Erythroblast (primary cell): ENCODE data around the gene SLFN5.

Experiments used
- GATA1 ChIP-seq: IDR thresholded peaks from 2 replicates; pipeline ENCODE4 v1.6.1; 2011; ENCODE audit warnings: low read depth, mild to moderate bottlenecking, control low read depth, low read length, moderate library complexity
- POLR2A ChIP-seq: IDR thresholded peaks from 2 replicates; pipeline ENCODE4 v1.6.1; 2011; ENCODE audit warnings: mild to moderate bottlenecking, low read length

DNA sequence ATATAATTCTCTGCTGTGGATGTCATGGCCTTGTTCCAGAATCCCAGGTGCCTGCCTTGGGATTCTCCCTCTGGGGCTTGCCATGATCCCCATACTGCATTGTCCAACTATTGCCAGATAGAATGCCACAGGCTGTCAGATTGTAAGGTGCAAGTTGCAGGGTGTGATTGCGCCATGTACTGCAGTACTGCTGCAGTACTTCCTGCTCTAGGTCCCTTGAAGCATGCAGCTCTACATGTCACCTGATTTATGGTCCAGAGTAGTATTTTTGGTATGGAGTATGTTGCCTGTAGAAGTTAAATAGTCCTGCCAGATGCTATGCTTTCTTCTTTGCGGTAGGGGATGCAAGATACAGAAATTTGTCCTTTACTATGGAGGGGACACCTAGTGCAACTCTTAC lies 7.0 kb upstream of the SLFN5 start:
- TF ChIP-seq POLR2A (no peak), GATA1 (no peak)
